ENCODE data around the gene C1orf56. TPM values are rescaled to one million over a fixed set of nuclear protein-coding genes. Genes with fewer than 3 reads are reported as not detected.

C1orf56 gene
- total RNA-seq, 5 donors from 2014 or later (not counting 1 experiment from before 2014, with no cell fraction given), result 0.61 to 4.8 (median 3.3) TPM

DNA sequence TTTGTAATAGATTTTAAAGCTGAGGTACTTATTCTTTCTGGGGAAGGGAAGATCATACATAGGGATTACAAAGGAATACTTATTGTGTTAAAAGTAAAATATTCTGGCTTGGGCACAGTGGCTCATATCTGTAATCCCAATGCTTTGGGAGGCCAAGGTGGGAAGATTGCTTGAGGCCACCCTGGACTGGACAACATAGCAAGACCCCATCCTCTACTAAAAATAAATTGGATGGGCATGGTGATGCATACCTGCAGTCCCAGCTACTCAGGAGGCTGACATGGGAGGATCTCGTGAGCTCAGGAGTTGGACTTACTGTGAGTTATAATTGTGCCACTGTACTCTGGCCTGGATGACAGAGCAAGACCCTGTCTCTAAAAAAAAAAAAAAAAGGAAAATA is 50.6 kb downstream of the C1orf56 start:
- DNase-seq (no peak), ATAC-seq (replicated peaks in 1 of 4) (no peak)
- Histone ChIP-seq H3K9me3 (no peaks in the 10 kb centered on the region), H3K36me3 (ENCODE audit: control insufficient read depth in 2 of 2, extremely low read depth in 1 of 2, insufficient read depth in 1 of 2, low read length in 1 of 2) (peaks cover 6% of the 10 kb centered on the region in 2 donors), H3K4me1 (ENCODE audit: control insufficient read depth in 1 of 2, extremely low read depth in 1 of 2, insufficient read depth in 2 of 2, low read length in 2 of 2) (no peaks in the 10 kb centered on the region), H3K4me3 (ENCODE audit: control insufficient read depth in 1 of 2, extremely low read depth in 1 of 2, low read length in 1 of 2) (no peak overlapping the region), H3K27me3 (replicated peaks in 1 of 2; ENCODE audit: control insufficient read depth in 2 of 2, extremely low read depth in 1 of 2, insufficient read depth in 2 of 2, low read length in 1 of 2) (no peaks in the 10 kb centered on the region), H3K27ac (ENCODE audit: low read length) (no peak overlapping the region)
- no peaks in the 10 kb centered on the region for H3K27me3 Mint-ChIP-seq
- H3K9me3 Mint-ChIP-seq, result no peaks in the 10 kb centered on the region
- ChIA-PET CTCF (interaction anchor here (0.6 to 1.5 kb wide), 10 partner anchors 14 to 242 kb away, joined by 3 to 10 read pairs (median 4); partner anchors contain the start of gene PSMD4 (in 1 of the 2)), POLR2A (interaction anchor here in 1 of 2 donors (0.6 kb wide), 2 partner anchors 72 to 156 kb away, joined by 3 to 4 read pairs; partner anchors contain the start of gene PSMD4)
- 100% methylated on average over 1 of the region's 1 CpG for WGBS (ENCODE audit: insufficient coverage)
- no peak overlapping the region for H3K4me3 Mint-ChIP-seq
- no peak overlapping the region for H3K27ac Mint-ChIP-seq
- H3K4me1 Mint-ChIP-seq, result no peaks in the 10 kb centered on the region
- H3K36me3 Mint-ChIP-seq, result peaks cover 6% of the 10 kb centered on the region

Other genes with a start within 250 kb of the C1orf56 start
- 10 to 100 TPM in 2 of 5 donors, 1 to 10 TPM in 3; 6.1 to 14.1 (median 7.3) TPM for gene CTSK, start 239.5 kb upstream of the C1orf56 start, total RNA-seq
- gene ARNT, start 171.2 kb upstream of the C1orf56 start, total RNA-seq, result 10 to 100 TPM; 37.3 to 38.7 (median 37.9) TPM
- gene CTXND2, start 160.6 kb upstream of the C1orf56 start, total RNA-seq, result not detected
- gene SETDB1, start 121.4 kb upstream of the C1orf56 start, total RNA-seq, result 10 to 100 TPM; 44.5 to 72.6 (median 62.5) TPM
- 100 to 1,000 TPM in 4 of 5 donors, 10 to 100 TPM in 1; 74.3 to 153 (median 135) TPM for gene CERS2, start 72.9 kb upstream of the C1orf56 start, total RNA-seq
- under 1 TPM in 2 of 5 donors, not detected in 3; 0.15 to 0.16 TPM for gene ANXA9, start 65.5 kb upstream of the C1orf56 start, total RNA-seq
- gene MINDY1, start 40.8 kb upstream of the C1orf56 start, total RNA-seq, result 10 to 100 TPM; 15.3 to 26.8 (median 19.0) TPM
- 10 to 100 TPM; 15.3 to 31.3 (median 24.9) TPM for gene PRUNE1, start 39.3 kb upstream of the C1orf56 start, total RNA-seq
- gene BNIPL, start 11.2 kb upstream of the C1orf56 start, total RNA-seq, result 1 to 10 TPM in 3 of 5 donors, under 1 TPM in 2; 0.54 to 2.6 (median 2.2) TPM
- 100 to 1,000 TPM; 419 to 475 (median 450) TPM for gene CDC42SE1, start 11.9 kb downstream of the C1orf56 start, total RNA-seq
- gene MLLT11, start 12.6 kb downstream of the C1orf56 start, total RNA-seq, result 1 to 10 TPM; 3.6 to 4.9 (median 3.9) TPM
- gene GABPB2, start 23.0 kb downstream of the C1orf56 start, total RNA-seq, result 10 to 100 TPM; 29.6 to 41.3 (median 32.5) TPM
- gene SEMA6C, start 98.9 kb downstream of the C1orf56 start, total RNA-seq, result 10 to 100 TPM in 1 of 5 donors, 1 to 10 TPM in 4; 2.5 to 11.5 (median 8.5) TPM
- gene TNFAIP8L2, start 108.9 kb downstream of the C1orf56 start, total RNA-seq, result 10 to 100 TPM in 3 of 5 donors, 1 to 10 TPM in 2; 3.7 to 41.2 (median 38.8) TPM
- gene LYSMD1, start 118.2 kb downstream of the C1orf56 start, total RNA-seq, result 1 to 10 TPM in 3 of 5 donors, under 1 TPM in 2; 0.68 to 3.2 (median 2.3) TPM
- 10 to 100 TPM; 35.4 to 60.4 (median 52.4) TPM for gene SCNM1, start 118.4 kb downstream of the C1orf56 start, total RNA-seq
- 1 to 10 TPM; 1.9 to 6.2 (median 5.3) TPM for gene TMOD4, start 128.2 kb downstream of the C1orf56 start, total RNA-seq
- gene VPS72, start 142.4 kb downstream of the C1orf56 start, total RNA-seq, result 10 to 100 TPM; 50.2 to 84.5 (median 58.9) TPM
- 10 to 100 TPM; 39.2 to 52.7 (median 48.0) TPM for gene PIP5K1A, start 150.8 kb downstream of the C1orf56 start, total RNA-seq
- 100 to 1,000 TPM in 3 of 5 donors, 10 to 100 TPM in 2; 68.1 to 150 (median 133) TPM for gene PSMD4, start 207.0 kb downstream of the C1orf56 start, total RNA-seq
- 10 to 100 TPM; 27.7 to 44.2 (median 40.5) TPM for gene ZNF687, start 234.5 kb downstream of the C1orf56 start, total RNA-seq